Measurements from ENCODE around the gene DISP2. TPM values are rescaled to one million over a fixed set of nuclear protein-coding genes. Genes with fewer than 3 reads are reported as not detected.
A peak's percentile ranks its signal among the peaks of the same experiment; 100 is the strongest.

Gene DISP2
- total and polyA plus RNA-seq, 9 of the 15 experiments (the other 6 are each of a cell fraction or from before 2014, with no cell fraction given), result 0.06 to 0.89 (median 0.15) TPM; not detected in 1

- TF ChIP-seq FOXK2 (conservative IDR thresholded peaks at IDR 0.05 in 1 of 2, IDR thresholded peaks at IDR 0.05 in 1 of 2; ENCODE audit: low read depth in 2 of 2) (peak in 1 of 2 experiments; percentile 41; a peak in 1 of 4 replicates), ZNF121 (CRISPR knock-in tag; conservative IDR thresholded peaks at IDR 0.05) (no peak), ZNF384 (IDR thresholded peaks at IDR 0.05; ENCODE audit: low read depth, low read length) (no peak), CC2D1A (IDR thresholded peaks at IDR 0.05) (no peak), U2AF2 (optimal IDR thresholded peaks at IDR 0.05; ENCODE audit: low read depth, low read length) (no peak), POLR2H (tag; IDR thresholded peaks at IDR 0.05; ENCODE audit: low read depth) (no peak), NFATC3 (IDR thresholded peaks at IDR 0.05) (no peak), ZSCAN29 (IDR thresholded peaks at IDR 0.05) (no peak), CCNT2 (IDR thresholded peaks at IDR 0.05; ENCODE audit: borderline replicate concordance, extremely low read depth, insufficient read length, low read depth, low read length) (no peak), L3MBTL2 (IDR thresholded peaks at IDR 0.05) (peak; percentile 86), SIRT6 (IDR thresholded peaks at IDR 0.05; ENCODE audit: low read depth, low read length) (no peak), E2F6 (IDR thresholded peaks at IDR 0.05; ENCODE audit: borderline replicate concordance in 1 of 2, extremely low read depth in 1 of 2, insufficient read depth in 1 of 2, insufficient read length in 1 of 2, low read depth in 1 of 2, low read length in 1 of 2, poor library complexity in 1 of 2, severe bottlenecking in 1 of 2) (peak; percentile 49 to 81), SMAD4 (CRISPR knock-in tag; conservative IDR thresholded peaks at IDR 0.05) (peak; percentile 70; the same call in 1 of the 2 replicates), SOX6 (IDR thresholded peaks at IDR 0.05) (0 out of 2 replicates have a peak, but pooled peaks have one; percentile 33), TCFL5 (CRISPR knock-in tag; conservative IDR thresholded peaks at IDR 0.05) (no peak), EP300 (IDR thresholded peaks at IDR 0.05; ENCODE audit: low read length) (peak; percentile 53; the same call in 1 of the 2 replicates), TAF15 (IDR thresholded peaks at IDR 0.05; ENCODE audit: low read depth, low read length) (no peak), SMARCE1 (IDR thresholded peaks at IDR 0.05) (peak; percentile 66), NUFIP1 (IDR thresholded peaks at IDR 0.05; ENCODE audit: partially characterized antibody) (no peak), MYC (IDR thresholded peaks at IDR 0.05; ENCODE audit: low read depth, low read length) (no peak), MYC (CRISPR knock-in tag; IDR thresholded peaks at IDR 0.05; ENCODE audit: borderline replicate concordance, low read depth) (no peak)
- TF ChIP-seq, protein P1, sequence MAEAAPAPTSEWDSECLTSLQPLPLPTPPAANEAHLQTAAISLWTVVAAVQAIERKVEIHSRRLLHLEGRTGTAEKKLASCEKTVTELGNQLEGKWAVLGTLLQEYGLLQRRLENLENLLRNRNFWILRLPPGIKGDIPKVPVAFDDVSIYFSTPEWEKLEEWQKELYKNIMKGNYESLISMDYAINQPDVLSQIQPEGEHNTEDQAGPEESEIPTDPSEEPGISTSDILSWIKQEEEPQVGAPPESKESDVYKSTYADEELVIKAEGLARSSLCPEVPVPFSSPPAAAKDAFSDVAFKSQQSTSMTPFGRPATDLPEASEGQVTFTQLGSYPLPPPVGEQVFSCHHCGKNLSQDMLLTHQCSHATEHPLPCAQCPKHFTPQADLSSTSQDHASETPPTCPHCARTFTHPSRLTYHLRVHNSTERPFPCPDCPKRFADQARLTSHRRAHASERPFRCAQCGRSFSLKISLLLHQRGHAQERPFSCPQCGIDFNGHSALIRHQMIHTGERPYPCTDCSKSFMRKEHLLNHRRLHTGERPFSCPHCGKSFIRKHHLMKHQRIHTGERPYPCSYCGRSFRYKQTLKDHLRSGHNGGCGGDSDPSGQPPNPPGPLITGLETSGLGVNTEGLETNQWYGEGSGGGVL (CRISPR knock-in tag; IDR thresholded peaks at IDR 0.05), result no peak
- TF ChIP-seq, protein P2, sequence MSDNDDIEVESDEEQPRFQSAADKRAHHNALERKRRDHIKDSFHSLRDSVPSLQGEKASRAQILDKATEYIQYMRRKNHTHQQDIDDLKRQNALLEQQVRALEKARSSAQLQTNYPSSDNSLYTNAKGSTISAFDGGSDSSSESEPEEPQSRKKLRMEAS (CRISPR knock-in tag; IDR thresholded peaks at IDR 0.05), result peak; percentile 86
- TF ChIP-seq, protein P3, sequence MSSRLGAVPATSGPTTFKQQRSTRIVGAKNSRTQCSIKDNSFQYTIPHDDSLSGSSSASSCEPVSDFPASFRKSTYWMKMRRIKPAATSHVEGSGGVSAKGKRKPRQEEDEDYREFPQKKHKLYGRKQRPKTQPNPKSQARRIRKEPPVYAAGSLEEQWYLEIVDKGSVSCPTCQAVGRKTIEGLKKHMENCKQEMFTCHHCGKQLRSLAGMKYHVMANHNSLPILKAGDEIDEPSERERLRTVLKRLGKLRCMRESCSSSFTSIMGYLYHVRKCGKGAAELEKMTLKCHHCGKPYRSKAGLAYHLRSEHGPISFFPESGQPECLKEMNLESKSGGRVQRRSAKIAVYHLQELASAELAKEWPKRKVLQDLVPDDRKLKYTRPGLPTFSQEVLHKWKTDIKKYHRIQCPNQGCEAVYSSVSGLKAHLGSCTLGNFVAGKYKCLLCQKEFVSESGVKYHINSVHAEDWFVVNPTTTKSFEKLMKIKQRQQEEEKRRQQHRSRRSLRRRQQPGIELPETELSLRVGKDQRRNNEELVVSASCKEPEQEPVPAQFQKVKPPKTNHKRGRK (tag; IDR thresholded peaks at IDR 0.05), result no peak
Observed at GRCh38 chr15:40330368-40330836, 27.6 kb upstream of the DISP2 start (continued).

All from K562 (cell line).